Adipose tissue (tissue), 3 donors: ENCODE measurements around the gene HMX2. TPM values are rescaled to one million over a fixed set of nuclear protein-coding genes. Genes with fewer than 3 reads are reported as not detected.

ENCODE experiments used
- H3K27ac ChIP-seq: one replicate; pipeline ENCODE4 v1.5.1; 2013; ENCODE audit warnings: low read depth, low read length
- WGBS, 3 donors: extraction: QIAGEN DNeasy Blood & Tissue Kit; methylation state at CpG; one replicate each; pipeline ENCODE4 v1.1.7; 2013; 5-methylcytosine and 5-hydroxymethylcytosine counted together
- polyA plus RNA-seq, 3 donors: library from polyadenylated mRNA; stranded (reverse); fragments of 200-250 nt; gene quantifications; one replicate each; pipeline ENCODE4 v1.2.3, GENCODE V29; 2013
- donor health status: healthy with polysubstance abuse.
- donor health status: Bipolar disorder and iron deficiency.
- donor health status: healthy.

Gene HMX2, protein sequence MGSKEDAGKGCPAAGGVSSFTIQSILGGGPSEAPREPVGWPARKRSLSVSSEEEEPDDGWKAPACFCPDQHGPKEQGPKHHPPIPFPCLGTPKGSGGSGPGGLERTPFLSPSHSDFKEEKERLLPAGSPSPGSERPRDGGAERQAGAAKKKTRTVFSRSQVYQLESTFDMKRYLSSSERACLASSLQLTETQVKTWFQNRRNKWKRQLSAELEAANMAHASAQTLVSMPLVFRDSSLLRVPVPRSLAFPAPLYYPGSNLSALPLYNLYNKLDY
- polyA plus RNA-seq = under 1 TPM in 1 of 3 donors, not detected in 2; 0.03 TPM

DNA sequence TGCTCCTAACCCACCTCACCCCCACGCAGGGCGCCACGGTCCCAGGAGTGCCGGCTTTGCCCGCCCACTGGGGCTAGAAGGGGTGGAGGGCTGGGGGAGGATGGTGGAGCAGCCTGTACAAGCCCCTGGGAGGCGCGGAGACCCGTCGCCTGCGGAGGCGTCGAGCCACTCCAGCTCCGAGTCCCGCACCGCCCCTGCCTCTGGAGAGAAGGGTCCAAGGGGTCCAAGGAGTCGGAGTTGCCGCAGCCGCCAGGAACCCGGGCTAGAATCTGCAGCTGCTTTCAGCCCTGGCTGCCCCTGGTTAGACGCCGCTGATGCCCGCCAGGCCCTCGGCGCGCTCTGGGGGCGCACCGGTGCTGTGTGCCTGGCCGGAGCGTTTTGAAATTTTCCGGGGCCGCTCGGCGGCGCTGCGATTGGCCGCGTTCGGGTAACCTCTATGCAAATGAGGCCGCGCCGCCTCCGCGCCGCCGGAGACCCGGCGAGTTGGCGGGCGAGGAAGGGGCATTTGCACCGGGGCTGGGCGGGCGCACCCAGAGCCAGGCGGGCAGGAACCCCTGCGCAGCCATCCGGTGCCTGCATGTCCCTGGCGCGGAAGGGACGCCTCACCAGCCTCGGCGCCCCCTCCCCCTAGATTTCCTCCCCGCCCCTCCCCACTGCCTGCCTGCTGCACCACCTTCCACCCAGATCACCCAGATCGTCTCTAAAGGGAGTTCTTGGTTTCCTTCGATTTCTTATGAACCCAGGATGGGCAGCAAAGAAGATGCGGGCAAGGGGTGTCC is at the start of gene HMX2:
HMX2 (plus strand) TSS at position 502 of the 779 bp plus-strand sequence; CDS start at position 745, 243 bp downstream.
- H3K27ac ChIP-seq = no peak within 1 kb of the TSS
- WGBS, 3 donors = 1 to 3% (median 2%) methylated on average over 45 to 64 of the region's 64 CpGs

DNA sequence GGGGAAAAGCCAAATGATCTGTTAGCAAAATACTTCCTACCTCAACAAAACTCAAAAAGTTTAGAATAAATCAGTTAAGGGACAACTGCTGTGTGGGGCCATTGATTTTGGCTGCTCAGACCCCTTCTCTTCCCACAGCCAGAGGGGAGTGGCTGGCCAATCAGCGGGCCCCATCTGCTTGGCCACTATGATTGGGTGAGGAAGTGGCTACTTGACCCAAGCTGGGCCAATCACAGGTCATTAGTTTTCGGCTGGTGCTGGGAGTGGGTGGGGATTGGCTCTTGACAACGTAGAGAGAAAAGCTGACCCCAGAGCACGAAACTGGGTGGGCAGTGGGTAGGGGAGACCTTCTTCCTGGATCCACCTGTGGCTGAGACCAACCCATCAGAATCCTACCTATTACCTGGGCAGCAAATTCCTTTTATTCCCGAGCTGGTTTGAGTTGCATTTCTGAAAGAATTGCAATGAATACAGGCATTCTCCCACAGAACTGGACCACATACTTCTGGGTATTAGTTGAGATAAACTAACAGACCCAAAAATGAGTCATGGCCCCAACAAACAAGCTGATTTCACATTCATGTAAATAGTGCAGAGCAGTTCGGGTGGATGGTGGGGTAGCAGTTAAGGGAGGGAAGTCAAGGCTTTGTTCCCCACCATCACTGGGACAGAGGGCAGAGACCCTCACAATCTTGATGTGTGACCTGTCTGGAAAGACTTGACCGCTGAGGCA is 47.7 kb upstream of the HMX2 start:
- H3K27ac ChIP-seq = no peak overlapping the region
- WGBS, 3 donors = 71 to 85% (median 73%) methylated on average over 7 of the region's 7 CpGs

DNA sequence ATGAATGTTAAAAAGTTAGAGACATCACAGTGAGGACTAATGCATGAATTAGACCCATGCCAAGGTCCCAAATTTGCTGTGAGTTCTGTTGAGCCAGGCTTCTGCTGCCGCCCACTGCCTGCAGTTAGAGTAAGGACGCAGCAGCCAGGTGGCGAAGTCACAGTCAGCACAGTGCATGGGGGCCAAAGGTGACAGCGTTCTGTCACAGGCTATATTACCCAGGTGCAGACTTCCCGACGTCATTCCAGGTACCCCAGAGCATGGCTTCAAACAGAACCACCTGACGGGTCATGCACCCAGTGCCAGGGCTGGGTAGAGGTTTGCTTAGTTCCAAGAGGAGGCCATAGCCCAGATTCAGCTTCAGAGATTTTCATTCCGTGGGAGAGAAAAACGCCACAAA is 46.1 kb upstream of the HMX2 start:
- 24 to 65% (median 63%) methylated on average over 9 of the region's 9 CpGs for WGBS, 3 donors
- no peak overlapping the region for H3K27ac ChIP-seq

DNA sequence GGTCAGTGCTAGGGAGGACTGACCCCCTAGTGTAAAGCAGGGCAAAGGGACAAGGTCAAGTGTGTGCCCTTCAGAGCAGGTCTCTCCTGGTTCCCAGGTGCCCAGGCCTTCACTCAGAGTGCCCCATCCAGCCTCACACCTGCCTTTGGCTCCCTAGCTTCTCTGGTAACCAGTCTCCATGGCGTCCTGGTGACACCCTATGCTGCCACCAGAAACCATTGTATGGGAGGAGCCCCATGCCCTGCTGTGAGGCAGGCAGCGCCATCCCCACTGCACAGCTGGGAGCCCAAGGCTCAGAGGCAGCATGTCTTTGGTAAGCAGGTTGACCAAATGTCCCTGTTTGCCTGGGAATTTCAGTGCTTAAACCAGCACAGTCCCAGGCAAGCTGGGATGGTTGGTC is 45.3 kb upstream of the HMX2 start:
- WGBS, 3 donors = 40 to 68% (median 53%) methylated on average over 2 of the region's 2 CpGs

DNA sequence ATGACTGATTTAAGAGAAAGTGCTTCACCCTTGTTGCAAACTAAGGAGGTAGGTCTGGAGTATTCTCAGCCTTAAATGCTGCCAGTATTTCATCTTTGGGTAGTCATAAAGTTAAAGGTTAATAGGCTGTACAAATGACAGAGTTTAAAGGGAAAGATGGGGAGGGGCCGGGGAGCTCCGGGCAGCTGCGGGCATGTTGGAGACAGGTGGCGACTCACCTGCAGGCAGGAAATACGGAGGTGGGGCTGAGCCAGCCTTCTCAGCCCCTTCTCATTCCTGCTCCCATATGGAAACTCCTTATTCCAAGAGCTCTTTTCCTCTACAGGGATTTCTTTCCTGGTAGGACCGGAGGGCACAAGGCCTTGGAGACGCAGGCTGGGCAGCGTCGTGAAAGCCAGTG is 44.0 kb upstream of the HMX2 start:
- no peak overlapping the region for H3K27ac ChIP-seq
- 56 to 80% (median 73%) methylated on average over 9 of the region's 9 CpGs for WGBS, 3 donors

More for the DNA sequence above, 45.3 kb upstream of the HMX2 start:
- H3K27ac ChIP-seq = no peak overlapping the region

DNA sequence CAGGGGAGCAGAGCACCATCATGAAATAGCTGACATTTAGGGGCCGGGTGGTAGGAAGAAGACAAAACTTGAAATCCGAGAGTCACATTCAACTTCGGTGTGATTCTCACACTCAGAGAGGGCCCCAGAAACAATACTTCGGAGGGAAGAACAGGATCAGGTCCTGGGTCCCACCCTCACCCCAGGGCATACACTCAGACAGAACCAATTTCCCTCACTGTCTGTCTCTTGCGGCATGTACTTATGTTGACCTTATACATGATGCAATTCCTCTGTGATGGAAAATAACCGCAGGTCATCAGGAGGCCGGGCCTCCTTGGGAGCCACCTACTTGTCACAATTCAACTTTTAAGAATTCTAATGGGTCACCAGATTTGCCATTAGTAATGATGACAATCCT is 38.5 kb upstream of the HMX2 start:
- H3K27ac ChIP-seq = no peak overlapping the region
- WGBS, 3 donors = 74 to 77% (median 76%) methylated on average over 7 of the region's 7 CpGs

DNA sequence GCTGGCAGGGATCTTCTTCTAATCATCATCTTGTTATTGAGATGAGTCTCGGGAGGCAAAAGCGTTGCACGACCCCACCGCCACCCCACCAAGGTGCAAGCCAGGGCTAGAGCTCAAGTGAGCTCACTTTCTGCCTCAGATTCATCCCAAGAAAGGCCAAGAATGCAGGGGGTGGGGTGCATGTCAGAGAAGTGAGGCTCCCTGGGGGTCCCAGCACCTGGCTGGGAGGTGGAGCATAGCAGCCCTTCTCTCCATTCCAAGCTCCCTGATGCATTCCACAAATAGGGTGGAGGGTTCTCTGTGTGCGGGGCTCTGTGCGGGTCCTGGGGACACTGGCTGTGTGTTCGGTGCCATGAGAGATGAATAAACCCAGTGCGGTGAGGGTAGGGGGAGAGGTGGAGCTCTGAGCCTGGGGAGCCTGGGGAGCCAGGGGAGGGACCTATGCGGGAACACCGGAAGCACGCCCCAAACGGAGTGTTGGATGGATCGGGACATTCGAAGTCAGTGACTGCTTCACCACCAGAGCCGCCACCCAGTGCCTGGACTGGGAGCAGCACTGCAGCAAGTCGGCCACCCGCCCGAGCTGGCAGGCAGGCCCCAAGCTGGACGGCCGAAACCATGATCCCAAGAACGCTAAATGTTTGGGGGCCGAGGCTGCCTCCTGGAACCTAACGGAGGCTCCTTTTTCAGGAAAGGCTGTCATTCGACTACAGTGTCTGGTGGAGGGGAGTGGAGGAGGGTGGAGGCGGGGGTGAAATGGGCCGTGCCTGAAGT is 30.1 kb upstream of the HMX2 start:
- H3K27ac ChIP-seq = no peak overlapping the region
- 8 to 14% (median 8%) methylated on average over 26 of the region's 26 CpGs for WGBS, 3 donors

DNA sequence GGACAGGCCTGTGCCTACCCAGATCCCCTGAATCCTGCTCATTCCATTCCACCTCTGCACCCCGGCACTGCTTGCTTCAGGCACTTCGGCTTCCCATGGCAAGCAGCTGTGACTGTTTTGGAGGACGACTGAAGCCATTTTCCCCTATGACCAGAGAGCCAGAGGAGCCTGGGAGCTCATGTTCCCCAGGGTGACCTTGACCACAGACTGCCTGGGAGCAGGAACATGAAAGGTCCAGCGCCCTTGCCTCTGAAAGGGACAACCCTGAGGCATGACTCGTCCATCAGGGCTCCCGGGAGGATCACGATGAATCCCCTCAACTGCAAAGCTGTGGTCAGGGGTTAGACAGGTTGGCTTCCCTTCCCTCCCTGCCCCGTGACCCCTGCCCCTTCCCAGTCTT is 28.9 kb upstream of the HMX2 start:
- 62 to 65% (median 64%) methylated on average over 8 of the region's 8 CpGs for WGBS, 3 donors
- no peak overlapping the region for H3K27ac ChIP-seq

DNA sequence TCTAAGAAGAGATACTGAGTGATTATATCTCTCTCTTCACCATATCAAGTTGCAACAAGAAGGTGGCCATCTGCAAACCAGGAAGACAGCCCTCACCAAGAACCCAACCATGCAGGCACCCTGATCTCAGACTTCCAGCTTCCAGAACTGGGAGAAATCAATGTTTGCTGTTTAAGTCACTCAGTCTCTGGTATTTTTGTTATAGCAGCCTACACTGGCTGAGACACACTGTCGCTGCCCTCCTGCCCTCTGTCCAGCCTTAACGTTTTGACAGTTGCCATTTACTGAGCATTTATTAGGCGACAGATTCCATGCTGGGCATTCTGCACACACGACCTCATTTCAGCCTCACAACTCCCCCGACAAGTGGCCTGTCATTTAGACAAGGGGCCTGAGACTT is 21.7 kb upstream of the HMX2 start:
- H3K27ac ChIP-seq = no peak overlapping the region
- 69 to 72% (median 71%) methylated on average over 5 of the region's 5 CpGs for WGBS, 3 donors

DNA sequence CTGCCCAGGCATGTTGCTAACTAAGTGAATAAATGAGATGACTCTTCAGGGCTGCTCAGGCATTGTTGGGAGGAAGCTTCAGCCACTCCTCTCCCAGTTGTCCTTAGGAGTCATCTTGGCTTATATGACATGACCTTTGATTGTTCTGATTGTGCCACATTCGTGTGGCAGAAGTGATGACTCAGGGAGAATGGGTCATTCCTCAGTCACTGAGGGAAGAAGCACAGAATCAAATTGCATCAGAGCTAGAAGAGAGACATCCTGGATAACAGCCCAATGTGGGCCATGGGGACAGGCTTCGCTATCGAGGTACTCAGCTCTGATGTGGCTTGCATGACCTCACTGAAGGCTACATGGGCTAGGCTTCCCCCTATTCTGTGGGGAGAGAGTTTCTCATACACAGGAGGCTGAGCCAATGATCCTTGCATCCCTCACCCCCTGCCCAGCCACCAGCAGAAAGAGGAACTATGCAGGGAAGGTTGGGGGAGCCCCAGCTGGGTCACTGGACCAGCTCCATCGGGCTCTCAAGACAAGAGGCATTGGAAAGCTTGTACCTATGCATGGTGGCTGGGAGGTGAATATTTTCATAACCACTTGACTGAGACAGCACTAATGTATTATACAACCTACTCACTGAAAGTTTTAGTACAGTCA is 18.2 kb upstream of the HMX2 start:
- no peak overlapping the region for H3K27ac ChIP-seq
- 66 to 79% (median 67%) methylated on average over 4 of the region's 4 CpGs for WGBS, 3 donors

DNA sequence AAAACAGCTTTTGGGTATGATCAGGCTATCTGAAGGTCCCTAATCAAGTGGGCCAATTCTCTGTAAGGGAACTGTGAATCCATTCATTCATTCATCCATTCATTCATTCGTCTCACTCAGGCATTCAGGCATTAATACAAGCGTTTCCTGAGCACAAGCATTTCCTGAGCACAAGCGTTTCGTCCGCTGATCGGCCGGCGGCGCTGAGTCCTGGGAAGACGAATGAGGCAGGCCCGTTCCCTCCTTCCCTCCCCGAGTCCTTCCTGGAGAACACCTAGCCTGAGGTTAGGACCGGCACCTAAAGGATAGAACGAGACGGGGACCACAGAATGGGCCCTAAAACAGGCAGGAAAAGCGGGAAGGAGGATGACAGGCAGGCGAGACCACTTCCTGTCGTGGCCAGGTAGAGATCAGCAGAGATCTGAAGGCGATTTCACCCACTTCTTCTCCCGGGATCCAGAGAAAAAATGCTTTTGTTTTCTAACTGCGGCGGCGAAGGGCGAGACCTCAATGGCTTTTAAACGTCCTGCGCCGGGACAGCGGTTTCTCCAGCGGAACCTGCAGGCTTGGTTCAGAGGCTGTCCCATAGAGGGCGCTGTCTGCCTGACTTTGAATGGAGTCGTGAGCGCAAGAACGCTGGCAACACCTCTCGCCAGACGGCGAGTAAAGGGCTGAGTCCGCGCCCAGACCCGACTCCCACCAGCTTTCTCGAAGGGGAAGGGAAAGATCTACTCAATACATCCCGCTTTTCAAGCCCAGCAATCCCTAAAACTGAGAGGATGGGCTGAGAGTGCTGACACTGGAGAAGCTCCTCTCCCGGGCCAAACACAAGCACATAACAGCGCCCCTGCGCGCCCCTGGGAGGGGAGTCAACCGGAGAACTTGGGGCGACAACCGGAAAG is 15.1 kb upstream of the HMX2 start:
- no peak overlapping the region for H3K27ac ChIP-seq
- 1 to 4% (median 2%) methylated on average over 48 of the region's 48 CpGs for WGBS, 3 donors

DNA sequence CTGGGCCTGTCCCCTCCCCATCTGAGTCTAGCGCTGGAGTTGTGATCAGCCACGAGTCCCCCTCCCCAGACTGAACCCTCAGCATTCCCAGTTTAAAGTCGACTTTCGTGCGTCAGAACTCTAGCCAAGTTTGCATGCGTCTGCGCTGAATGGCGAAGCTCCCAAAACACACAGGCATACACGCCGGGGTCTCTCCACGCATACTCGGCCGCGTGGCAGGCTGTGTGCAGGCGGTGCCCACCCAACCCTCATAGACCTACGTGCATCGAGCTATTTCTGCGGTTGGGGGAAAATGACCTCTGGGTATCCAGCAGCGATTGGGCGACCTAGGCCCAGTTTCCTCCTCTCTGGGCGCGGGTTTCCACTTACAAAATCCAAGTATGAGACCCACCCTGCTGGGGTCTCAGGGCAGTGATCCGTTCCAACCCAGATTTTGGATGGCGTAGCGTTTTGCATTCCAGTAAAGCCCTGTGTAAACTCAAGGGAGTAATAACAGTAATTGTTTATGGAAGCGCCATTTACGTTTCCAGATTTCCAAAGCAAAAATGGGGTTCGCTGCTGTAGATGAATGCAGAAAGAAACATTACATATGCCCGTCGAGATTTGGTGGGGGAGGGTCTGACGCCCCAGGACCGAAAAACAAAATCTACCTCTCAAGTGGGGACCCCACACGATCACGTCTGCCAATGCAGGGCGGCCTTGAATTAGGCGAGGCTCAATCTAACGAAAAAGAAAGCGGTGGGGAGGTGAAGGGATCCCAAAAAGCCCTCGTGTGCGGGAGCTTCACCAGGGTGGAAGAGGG is 14.2 kb upstream of the HMX2 start:
- H3K27ac ChIP-seq = no peak overlapping the region
- 4 to 8% (median 6%) methylated on average over 40 of the region's 40 CpGs for WGBS, 3 donors

DNA sequence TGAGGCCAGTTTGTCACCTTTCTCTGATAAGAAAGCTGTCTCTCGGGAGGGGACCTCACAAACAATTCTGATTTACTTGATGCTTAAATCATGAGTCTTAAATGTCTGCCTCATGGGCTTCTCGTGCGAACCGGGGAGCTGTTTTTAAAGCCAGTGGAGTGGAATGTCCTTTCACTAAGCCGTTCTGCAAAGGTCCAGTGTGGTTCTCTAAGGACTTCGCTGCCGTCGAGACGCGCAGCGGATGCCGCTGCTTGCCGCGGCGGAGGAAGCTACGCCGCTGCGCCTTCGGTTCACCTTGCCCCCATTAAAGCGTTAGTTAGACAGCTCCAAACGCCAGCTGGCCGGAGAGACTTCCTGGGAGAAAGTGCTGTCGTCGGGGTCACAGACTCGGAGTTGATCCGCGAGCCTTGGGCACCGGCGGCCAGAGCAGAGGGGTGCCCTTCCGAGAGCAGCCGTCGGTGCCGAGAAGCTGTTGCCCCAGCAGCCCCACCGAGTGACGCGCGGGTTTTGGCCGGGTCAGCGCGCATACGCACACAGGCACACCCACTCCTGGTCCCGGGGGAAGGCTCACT is 13.5 kb upstream of the HMX2 start:
- no peak overlapping the region for H3K27ac ChIP-seq
- WGBS, 3 donors = 3 to 5% (median 3%) methylated on average over 42 of the region's 42 CpGs

DNA sequence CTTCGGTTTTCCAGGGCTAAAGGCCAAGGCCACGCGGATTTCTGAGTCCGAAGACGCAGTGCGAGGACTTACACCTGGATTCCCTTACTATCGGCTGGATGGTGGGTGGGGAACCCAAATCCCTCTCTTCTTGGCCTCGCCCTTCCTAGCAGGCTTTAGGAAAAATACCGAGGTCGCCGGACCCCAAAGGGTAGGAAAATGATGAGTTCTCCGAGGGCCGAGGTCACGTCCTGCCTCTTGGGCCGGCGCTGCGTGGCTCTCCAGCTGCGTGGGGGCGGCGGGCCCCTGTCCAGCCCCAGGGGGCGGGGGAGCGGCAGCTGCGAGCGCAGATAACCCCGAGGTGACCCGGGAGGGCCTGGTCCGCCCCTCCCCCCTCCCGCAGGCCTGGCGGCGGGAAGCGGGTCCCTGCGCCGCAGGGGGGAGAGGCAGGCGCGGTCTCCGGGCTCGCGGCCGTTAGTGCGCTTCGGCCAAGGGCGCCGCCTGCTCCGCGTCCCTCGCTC is 13.0 kb upstream of the HMX2 start:
- H3K27ac ChIP-seq = no peak overlapping the region

DNA sequence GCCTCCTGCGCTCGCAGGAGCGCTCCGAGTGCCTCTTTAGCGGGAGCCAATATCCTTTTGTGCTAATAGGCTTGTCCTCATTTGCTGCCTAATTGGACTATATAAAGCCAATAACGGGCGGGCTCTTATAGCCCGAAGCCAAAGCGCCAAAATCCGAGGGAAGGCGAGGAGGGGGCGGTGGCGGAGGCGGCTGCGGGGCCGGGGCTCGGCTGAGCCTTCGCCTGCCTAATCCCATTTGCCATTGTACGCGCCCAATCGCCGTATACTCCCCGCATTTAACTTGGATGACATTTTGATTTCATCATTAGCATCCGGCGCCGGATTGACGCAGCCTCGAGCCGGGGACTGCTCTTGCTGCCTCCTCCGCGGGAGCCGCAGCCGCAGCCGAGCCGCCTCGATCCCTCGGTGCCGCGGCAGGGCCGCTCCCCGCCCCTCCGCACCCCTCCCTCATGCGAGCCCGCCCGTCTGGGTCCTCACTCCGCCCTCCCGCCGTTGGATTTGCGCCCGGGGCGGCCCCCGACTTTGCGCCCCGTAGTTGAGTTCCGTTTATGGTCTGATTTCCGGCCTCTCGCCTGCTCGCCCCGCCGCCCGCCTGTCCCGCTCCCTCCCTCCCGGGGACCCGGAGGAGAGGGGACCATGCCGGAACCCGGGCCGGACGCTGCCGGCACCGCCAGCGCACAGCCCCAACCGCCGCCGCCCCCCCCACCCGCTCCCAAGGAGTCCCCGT is 12.4 kb upstream of the HMX2 start, which contains the start of gene HMX3:
HMX3 (plus strand) TSS at position 556 of the 727 bp plus-strand sequence; CDS start at position 637, 81 bp downstream.
- 1 to 3% (median 1%) methylated on average over 47 to 75 of the region's 76 CpGs for WGBS, 3 donors
- no peak within 1 kb of the TSS for H3K27ac ChIP-seq

More for the DNA sequence above, 13.0 kb upstream of the HMX2 start:
- WGBS, 3 donors = 2 to 3% (median 2%) methylated on average over 35 to 46 of the region's 46 CpGs
